Stromal cell of bone marrow (primary cell): Measurements from ENCODE around the gene SLC13A3.

ENCODE experiments used
- DNase-seq: peaks from one replicate; pipeline ENCODE4 v3.0.0-alpha.2; 2012; ENCODE audit warnings: low read depth

SLC13A3 gene

GRCh38 chr20:46558511-46558959, 92.7 kb downstream of the SLC13A3 start:
- peak; percentile 96 for DNase-seq

GRCh38 chr20:46557231-46557956, 93.9 kb downstream of the SLC13A3 start:
- peak; percentile 77 for DNase-seq

GRCh38 chr20:46555370-46555956, 95.8 kb downstream of the SLC13A3 start:
- DNase-seq = no peak

- DNase-seq = no peak
Observed at GRCh38 chr20:46554828-46555227, 96.4 kb downstream of the SLC13A3 start.

- no peak for DNase-seq
Observed at GRCh38 chr20:46553926-46554325, 97.3 kb downstream of the SLC13A3 start.

- DNase-seq = no peak
Observed at GRCh38 chr20:46552460-46553420, 98.5 kb downstream of the SLC13A3 start.

- no peak for DNase-seq
Observed at GRCh38 chr20:46551522-46552381, 99.5 kb downstream of the SLC13A3 start.

GRCh38 chr20:46550461-46550860, 100.8 kb downstream of the SLC13A3 start, which contains the start of gene OCSTAMP:
Gene OCSTAMP, minus strand, starts transcription at chr20:46550654. Its CDS starts 94 bp downstream, at chr20:46550560.
- DNase-seq = no peak

- no peak for DNase-seq
Observed at GRCh38 chr20:46549188-46549972, 101.9 kb downstream of the SLC13A3 start.

- no peak for DNase-seq
Observed at GRCh38 chr20:46548688-46549087, 102.6 kb downstream of the SLC13A3 start.

- DNase-seq = no peak
Observed at GRCh38 chr20:46547995-46548394, 103.3 kb downstream of the SLC13A3 start.

- no peak for DNase-seq
Observed at GRCh38 chr20:46546936-46547335, 104.3 kb downstream of the SLC13A3 start.

GRCh38 chr20:46546298-46546697, 105.0 kb downstream of the SLC13A3 start:
- DNase-seq = no peak

- no peak for DNase-seq
Observed at GRCh38 chr20:46545827-46546138, 105.5 kb downstream of the SLC13A3 start.

- DNase-seq = peak; percentile 32
Observed at GRCh38 chr20:46545077-46545826, 106.0 kb downstream of the SLC13A3 start.

- DNase-seq = no peak
Observed at GRCh38 chr20:46544576-46544975, 106.7 kb downstream of the SLC13A3 start.

- DNase-seq = no peak
Observed at GRCh38 chr20:46543959-46544358, 107.3 kb downstream of the SLC13A3 start.

- DNase-seq = no peak
Observed at GRCh38 chr20:46543033-46543432, 108.2 kb downstream of the SLC13A3 start.

- no peak for DNase-seq
Observed at GRCh38 chr20:46541229-46541935, 109.9 kb downstream of the SLC13A3 start.
